HEK293T (cell line): ENCODE results near the gene PHB1.

Source experiments
- CTBP1 ChIP-seq: fragments of 450-650 bp; IDR thresholded peaks from 2 replicates; pipeline ENCODE4 v1.6.1; 2016; ENCODE audit warnings: borderline replicate concordance
- FOXA1 ChIP-seq: fragments of 450-650 bp; IDR thresholded peaks from 2 replicates; pipeline ENCODE4 v1.6.1; 2016; ENCODE audit warnings: mild to moderate bottlenecking
- FOXK2 ChIP-seq: fragments of 450-650 bp; IDR thresholded peaks from 2 replicates; pipeline ENCODE4 v1.6.1; 2016; ENCODE audit warnings: mild to moderate bottlenecking
- L3MBTL2 ChIP-seq: fragments of 450-650 bp; conservative IDR thresholded peaks from 2 replicates; pipeline ENCODE4 v1.6.1; 2016; ENCODE audit warnings: mild to moderate bottlenecking
- LEF1 ChIP-seq: fragments of 450-650 bp; IDR thresholded peaks from 2 replicates; pipeline ENCODE4 v1.6.1; 2017; ENCODE audit warnings: mild to moderate bottlenecking, borderline replicate concordance
- SP1 ChIP-seq: fragments of 450-650 bp; IDR thresholded peaks from 2 replicates; pipeline ENCODE4 v1.6.1; 2017
- SUZ12 ChIP-seq: fragments of 450-650 bp; IDR thresholded peaks from 2 replicates; pipeline ENCODE4 v1.6.1; 2016; ENCODE audit warnings: mild to moderate bottlenecking
- ZNF384 ChIP-seq: fragments of 450-650 bp; IDR thresholded peaks from 2 replicates; pipeline ENCODE4 v1.6.1; 2016

DNA sequence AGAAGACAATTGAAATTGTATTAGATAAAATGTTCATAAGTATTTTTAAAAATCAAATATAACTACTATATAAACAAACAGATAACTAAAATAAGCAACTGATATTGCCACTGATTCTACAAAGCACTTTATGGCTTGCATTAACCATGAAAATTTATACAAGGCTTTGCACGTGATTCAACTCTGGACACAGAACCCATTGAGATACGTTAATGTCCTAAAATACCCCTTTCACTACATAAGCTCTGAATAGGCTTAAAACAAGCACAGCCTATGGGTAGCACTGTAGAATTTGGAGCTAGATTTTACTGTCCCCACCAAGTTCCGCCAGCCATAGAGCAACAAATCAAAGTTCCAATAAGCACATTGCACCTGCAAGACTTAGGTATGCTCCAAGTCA lies 57.2 kb downstream of the PHB1 start:
- TF ChIP-seq FOXA1: no peak
- no peak for TF ChIP-seq SUZ12
- TF ChIP-seq CTBP1: no peak
- TF ChIP-seq SP1: no peak
- TF ChIP-seq L3MBTL2: no peak
- TF ChIP-seq FOXK2: no peak
- TF ChIP-seq ZNF384: no peak
- no peak for TF ChIP-seq LEF1
